ENCODE results near the gene HBD. TPM values are rescaled to one million over a fixed set of nuclear protein-coding genes. Genes with fewer than 3 reads are reported as not detected.
"Not testable (repeated sequence)": the region's sequence is repeated elsewhere in the genome, so short reads cannot be mapped to it uniquely, and the experiment has no call there.

Gene HBD
- total RNA-seq, 1 experiment from 2014 or later: not detected

DNA sequence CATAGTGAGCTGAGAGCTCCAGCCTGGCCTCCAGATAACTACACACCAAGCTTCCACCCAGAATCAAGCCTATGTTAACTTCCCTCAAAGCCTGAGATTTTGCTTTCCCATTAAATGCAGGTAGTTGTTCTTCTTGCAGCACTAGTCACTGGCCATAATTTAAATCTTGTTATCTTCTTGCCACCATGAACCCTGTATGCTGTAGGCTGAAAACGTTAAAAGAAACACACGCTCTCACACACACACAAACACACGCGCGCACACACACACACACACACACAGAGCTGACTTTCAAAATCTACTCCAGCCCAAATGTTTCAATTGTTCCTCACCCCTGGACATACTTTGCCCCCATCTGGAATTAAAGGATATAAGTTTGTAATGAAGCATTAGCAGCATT, 19.2 kb upstream of the HBD start:
- H3K4me3 ChIP-seq (ENCODE audit: low read depth, low read length); H3K36me3 Mint-ChIP-seq (ENCODE audit: insufficient read depth, unreplicated experiment); H3K27me3 ChIP-seq (replicated peaks; ENCODE audit: control insufficient read depth, insufficient read depth, low read length); H3K9me3 Mint-ChIP-seq (ENCODE audit: unreplicated experiment); CTCF ChIA-PET; BruUV-seq (replicated peaks); H3K36me3 ChIP-seq (ENCODE audit: control insufficient read depth, insufficient read depth, low read length); H3K27ac Mint-ChIP-seq (ENCODE audit: unreplicated experiment); DNase-seq; H3K4me1 Mint-ChIP-seq (ENCODE audit: low read depth, unreplicated experiment); POLR2A ChIA-PET; H3K4me1 ChIP-seq; H3K9me3 ChIP-seq; intact Hi-C loops (cut with micrococcal nuclease; ENCODE audit: unreplicated experiment); H3K4me3 Mint-ChIP-seq (ENCODE audit: unreplicated experiment): not testable (repeated sequence)
- peaks cover 18% of the 10 kb centered on the region for H3K27me3 Mint-ChIP-seq (ENCODE audit: insufficient read depth, unreplicated experiment)

GRCh38 chr11:5252919-5253265, 18.6 kb upstream of the HBD start:
- no peaks in the 10 kb centered on the region for H3K36me3 ChIP-seq (ENCODE audit: control insufficient read depth, insufficient read depth, low read length)
- H3K4me1 ChIP-seq: no peaks in the 10 kb centered on the region
- Mint-ChIP-seq H3K4me1 (ENCODE audit: low read depth, unreplicated experiment) (no peaks in the 10 kb centered on the region), H3K27me3 (ENCODE audit: insufficient read depth, unreplicated experiment) (peaks cover 19% of the 10 kb centered on the region), H3K4me3 (ENCODE audit: unreplicated experiment) (no peak overlapping the region), H3K9me3 (ENCODE audit: unreplicated experiment) (no peaks in the 10 kb centered on the region), H3K36me3 (ENCODE audit: insufficient read depth, unreplicated experiment) (no peaks in the 10 kb centered on the region), H3K27ac (ENCODE audit: unreplicated experiment) (no peak overlapping the region)
- BruUV-seq (replicated peaks): no TSS peak
- ChIA-PET POLR2A (no interaction called here), CTCF (no interaction called here)
- intact Hi-C loops (cut with micrococcal nuclease; ENCODE audit: unreplicated experiment): no loop called here
- TF ChIP-seq CTCF (IDR thresholded peaks at IDR 0.05; ENCODE audit: insufficient read depth in 1 of 2, low read depth in 1 of 2, low read length in 1 of 2, severe bottlenecking in 1 of 2, unreplicated experiment in 1 of 2): no peak
- no peak for DNase-seq
- H3K27me3 ChIP-seq (replicated peaks; ENCODE audit: control insufficient read depth, insufficient read depth, low read length): no peaks in the 10 kb centered on the region
- H3K9me3 ChIP-seq: no peaks in the 10 kb centered on the region
- H3K4me3 ChIP-seq (ENCODE audit: low read depth, low read length): no peak overlapping the region

GRCh38 chr11:5252192-5252918, 18.1 kb upstream of the HBD start:
- CTCF ChIA-PET: no interaction called here
- POLR2A ChIA-PET: no interaction called here
- no peaks in the 10 kb centered on the region for H3K9me3 Mint-ChIP-seq (ENCODE audit: unreplicated experiment)
- H3K27me3 ChIP-seq (replicated peaks; ENCODE audit: control insufficient read depth, insufficient read depth, low read length): no peaks in the 10 kb centered on the region
- H3K4me3 Mint-ChIP-seq (ENCODE audit: unreplicated experiment): no peak overlapping the region
- no peak for DNase-seq
- H3K4me1 Mint-ChIP-seq (ENCODE audit: low read depth, unreplicated experiment): no peaks in the 10 kb centered on the region
- no peak overlapping the region for H3K27ac Mint-ChIP-seq (ENCODE audit: unreplicated experiment)
- BruUV-seq (replicated peaks): no TSS peak
- intact Hi-C loops (cut with micrococcal nuclease; ENCODE audit: unreplicated experiment): no loop called here
- H3K4me1 ChIP-seq: no peaks in the 10 kb centered on the region
- H3K36me3 Mint-ChIP-seq (ENCODE audit: insufficient read depth, unreplicated experiment): no peaks in the 10 kb centered on the region
- H3K27me3 Mint-ChIP-seq (ENCODE audit: insufficient read depth, unreplicated experiment): peaks cover 21% of the 10 kb centered on the region
- H3K9me3 ChIP-seq: no peaks in the 10 kb centered on the region
- H3K36me3 ChIP-seq (ENCODE audit: control insufficient read depth, insufficient read depth, low read length): no peaks in the 10 kb centered on the region
- no peak overlapping the region for H3K4me3 ChIP-seq (ENCODE audit: low read depth, low read length)
- no peak for TF ChIP-seq CTCF (IDR thresholded peaks at IDR 0.05; ENCODE audit: insufficient read depth in 1 of 2, low read depth in 1 of 2, low read length in 1 of 2, severe bottlenecking in 1 of 2, unreplicated experiment in 1 of 2)

DNA sequence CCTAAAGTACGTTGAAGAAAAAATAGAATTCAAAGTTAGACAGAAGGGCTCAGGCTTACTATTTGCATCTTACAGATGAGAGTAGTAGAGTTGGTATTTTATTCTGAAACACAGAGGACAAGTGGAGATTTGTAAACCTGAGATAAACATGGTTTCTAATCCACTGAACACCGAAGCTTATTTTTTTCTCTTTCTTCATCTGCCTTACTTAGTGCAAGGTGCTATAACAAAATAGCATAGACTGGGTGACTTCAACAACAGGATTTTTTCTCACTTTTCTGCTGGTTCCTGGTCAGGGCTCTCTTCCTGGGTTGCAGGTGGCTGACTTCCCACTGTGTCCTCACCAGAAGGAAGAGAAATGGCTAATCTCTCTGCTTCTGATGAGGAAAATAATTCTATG, 17.5 kb upstream of the HBD start:
- Histone ChIP-seq H3K4me1 (no peaks in the 10 kb centered on the region), H3K9me3 (no peaks in the 10 kb centered on the region), H3K36me3 (ENCODE audit: control insufficient read depth, insufficient read depth, low read length) (no peaks in the 10 kb centered on the region), H3K27me3 (replicated peaks; ENCODE audit: control insufficient read depth, insufficient read depth, low read length) (no peaks in the 10 kb centered on the region), H3K4me3 (ENCODE audit: low read depth, low read length) (no peak overlapping the region)
- BruUV-seq (replicated peaks): no TSS peak
- Mint-ChIP-seq H3K9me3 (ENCODE audit: unreplicated experiment) (no peaks in the 10 kb centered on the region), H3K27ac (ENCODE audit: unreplicated experiment) (no peak overlapping the region), H3K4me1 (ENCODE audit: low read depth, unreplicated experiment) (no peaks in the 10 kb centered on the region), H3K4me3 (ENCODE audit: unreplicated experiment) (no peak overlapping the region), H3K36me3 (ENCODE audit: insufficient read depth, unreplicated experiment) (no peaks in the 10 kb centered on the region), H3K27me3 (ENCODE audit: insufficient read depth, unreplicated experiment) (peaks cover 24% of the 10 kb centered on the region)
- no peak for TF ChIP-seq CTCF (IDR thresholded peaks at IDR 0.05; ENCODE audit: insufficient read depth in 1 of 2, low read depth in 1 of 2, low read length in 1 of 2, severe bottlenecking in 1 of 2, unreplicated experiment in 1 of 2)
- ChIA-PET POLR2A (no interaction called here), CTCF (no interaction called here)
- intact Hi-C loops (cut with micrococcal nuclease; ENCODE audit: unreplicated experiment): no loop called here
- DNase-seq: no peak

All from Caco-2 (cell line).